ENCODE data around the gene SORCS3. TPM values are rescaled to one million over a fixed set of nuclear protein-coding genes. Genes with fewer than 3 reads are reported as not detected.

SORCS3 gene
- total RNA-seq, 4 donors from 2014 or later = not detected

DNA sequence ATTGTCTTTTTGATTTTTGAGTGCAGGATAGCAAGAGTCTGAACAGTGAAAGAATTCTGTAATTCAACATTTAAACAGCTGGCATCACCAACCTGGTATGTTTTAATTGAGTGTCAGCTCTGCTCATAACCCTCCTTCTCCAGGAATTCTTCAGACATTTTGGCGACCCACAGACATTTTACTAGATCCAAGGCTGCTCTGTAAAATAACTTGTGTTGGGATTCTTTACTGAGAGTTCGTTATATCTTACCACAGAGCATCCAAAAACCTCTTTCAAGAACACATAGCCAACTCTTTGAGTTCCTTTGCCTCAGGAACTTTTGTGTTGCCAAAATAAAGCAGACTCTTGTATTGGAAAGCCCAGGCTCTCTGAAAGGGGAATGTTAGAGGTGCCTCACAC is 27.7 kb upstream of the SORCS3 start:
- Histone ChIP-seq H3K36me3 (no peaks in the 10 kb centered on the region), H3K4me3 (no peak overlapping the region), H3K27ac (no peak overlapping the region), H3K9me3 (peaks cover 0 to 2% (median 0%) of the 10 kb centered on the region in 3 donors), H3K4me1 (no peaks in the 10 kb centered on the region), H3K27me3 (no peaks in the 10 kb centered on the region)
- no peak for TF ChIP-seq POLR2A (IDR thresholded peaks at IDR 0.05)
- TF ChIP-seq, protein P1, sequence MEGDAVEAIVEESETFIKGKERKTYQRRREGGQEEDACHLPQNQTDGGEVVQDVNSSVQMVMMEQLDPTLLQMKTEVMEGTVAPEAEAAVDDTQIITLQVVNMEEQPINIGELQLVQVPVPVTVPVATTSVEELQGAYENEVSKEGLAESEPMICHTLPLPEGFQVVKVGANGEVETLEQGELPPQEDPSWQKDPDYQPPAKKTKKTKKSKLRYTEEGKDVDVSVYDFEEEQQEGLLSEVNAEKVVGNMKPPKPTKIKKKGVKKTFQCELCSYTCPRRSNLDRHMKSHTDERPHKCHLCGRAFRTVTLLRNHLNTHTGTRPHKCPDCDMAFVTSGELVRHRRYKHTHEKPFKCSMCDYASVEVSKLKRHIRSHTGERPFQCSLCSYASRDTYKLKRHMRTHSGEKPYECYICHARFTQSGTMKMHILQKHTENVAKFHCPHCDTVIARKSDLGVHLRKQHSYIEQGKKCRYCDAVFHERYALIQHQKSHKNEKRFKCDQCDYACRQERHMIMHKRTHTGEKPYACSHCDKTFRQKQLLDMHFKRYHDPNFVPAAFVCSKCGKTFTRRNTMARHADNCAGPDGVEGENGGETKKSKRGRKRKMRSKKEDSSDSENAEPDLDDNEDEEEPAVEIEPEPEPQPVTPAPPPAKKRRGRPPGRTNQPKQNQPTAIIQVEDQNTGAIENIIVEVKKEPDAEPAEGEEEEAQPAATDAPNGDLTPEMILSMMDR (IDR thresholded peaks at IDR 0.05) = no peak
- intact Hi-C loops (cut with DNase I) = no loop called here
- DNase-seq = no peak
- 58 to 66% methylated on average over 2 of the region's 2 CpGs for WGBS, 2 donors

DNA sequence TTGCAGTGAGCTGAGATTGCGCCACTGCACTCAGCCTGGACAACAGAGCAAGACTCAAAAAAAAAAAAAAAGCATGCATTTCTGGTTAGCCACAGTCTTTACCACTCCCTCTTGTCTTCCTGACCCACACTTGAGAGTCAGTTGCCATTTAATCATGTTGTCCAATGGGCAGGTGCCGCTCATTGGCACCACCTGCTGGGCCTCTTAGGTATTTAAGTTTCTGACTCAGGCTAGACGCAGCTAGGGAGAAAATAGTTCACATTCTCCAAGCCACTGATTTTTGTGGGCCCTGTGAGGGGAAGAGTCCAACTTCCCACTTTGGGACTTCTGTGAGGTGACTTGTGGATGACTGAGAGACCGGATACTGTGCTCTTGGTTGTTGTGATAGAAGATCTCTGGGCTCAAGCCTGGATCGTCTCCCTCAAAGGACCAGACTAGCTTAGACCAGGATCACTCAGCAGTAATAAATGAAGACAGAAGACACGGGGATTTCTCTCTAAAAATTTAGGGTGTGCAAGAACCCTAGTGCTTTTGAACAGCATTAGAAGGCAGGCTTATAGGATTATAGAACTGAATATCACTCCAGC is 26.8 kb upstream of the SORCS3 start:
- Histone ChIP-seq H3K27me3 (no peaks in the 10 kb centered on the region), H3K4me3 (no peak overlapping the region), H3K4me1 (no peaks in the 10 kb centered on the region), H3K36me3 (no peaks in the 10 kb centered on the region), H3K9me3 (no peaks in the 10 kb centered on the region), H3K27ac (no peak overlapping the region)
- DNase-seq = no peak
- no peak for TF ChIP-seq POLR2A (IDR thresholded peaks at IDR 0.05)
- TF ChIP-seq, protein P1 (IDR thresholded peaks at IDR 0.05) = peak in 3 of 6 experiments; percentile 14 to 50 (median 19)
- 54 to 80% methylated on average over 5 of the region's 6 CpGs for WGBS, 2 donors
- intact Hi-C loops (cut with DNase I) = no loop called here

- WGBS, 2 donors = 89 to 100% methylated on average over 2 of the region's 2 CpGs
- TF ChIP-seq, protein P1 (IDR thresholded peaks at IDR 0.05) = no peak
- no peak for TF ChIP-seq POLR2A (IDR thresholded peaks at IDR 0.05)
- intact Hi-C loops (cut with DNase I) = no loop called here
These were observed 26.0 kb upstream of the SORCS3 start for GRCh38 chr10:104615136-104615535.

GRCh38 chr10:104617831-104618230 is 23.3 kb upstream of the SORCS3 start:
- no peaks in the 10 kb centered on the region for H3K36me3 ChIP-seq
- H3K4me1 ChIP-seq = no peaks in the 10 kb centered on the region
- intact Hi-C loops (cut with DNase I) = no loop called here
- WGBS, 2 donors = 57 to 74% methylated on average over 2 of the region's 2 CpGs
- H3K27me3 ChIP-seq = peaks cover 0 to 11% (median 0%) of the 10 kb centered on the region in 4 donors
- DNase-seq = no peak
- no peak overlapping the region for H3K27ac ChIP-seq
- no peak for TF ChIP-seq POLR2A (IDR thresholded peaks at IDR 0.05)
- TF ChIP-seq, protein P1 (IDR thresholded peaks at IDR 0.05) = no peak
- H3K4me3 ChIP-seq = no peak overlapping the region
- no peaks in the 10 kb centered on the region for H3K9me3 ChIP-seq

More at GRCh38 chr10:104615136-104615535, 26.0 kb upstream of the SORCS3 start:
- no peak for DNase-seq
- H3K27me3 ChIP-seq = no peaks in the 10 kb centered on the region
- H3K4me3 ChIP-seq = no peak overlapping the region
- H3K27ac ChIP-seq = no peak overlapping the region
- no peaks in the 10 kb centered on the region for H3K9me3 ChIP-seq
- H3K36me3 ChIP-seq = no peaks in the 10 kb centered on the region
- H3K4me1 ChIP-seq = no peaks in the 10 kb centered on the region

DNA sequence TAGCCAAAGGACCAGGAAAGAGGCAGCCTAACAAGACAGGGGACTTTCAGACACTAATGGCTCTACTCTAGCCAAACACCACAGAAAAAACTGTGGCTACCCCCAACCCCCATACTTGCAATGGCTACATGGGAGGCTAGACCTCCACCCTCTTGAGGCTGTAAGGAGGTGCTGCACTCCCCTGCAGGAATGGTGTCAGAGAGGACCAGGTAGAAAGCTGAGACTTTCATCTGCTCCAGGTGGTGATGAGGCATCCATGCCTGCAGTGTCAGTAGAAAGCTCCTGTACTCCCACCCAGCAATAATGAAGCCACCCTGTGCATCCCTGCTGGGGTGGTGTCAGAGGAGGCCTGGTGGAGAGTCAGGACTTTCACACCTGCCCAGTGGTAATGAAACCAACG is 18.9 kb upstream of the SORCS3 start:
- Histone ChIP-seq H3K4me1 (no peaks in the 10 kb centered on the region), H3K9me3 (no peaks in the 10 kb centered on the region), H3K27ac (no peak overlapping the region), H3K4me3 (no peak overlapping the region), H3K27me3 (peaks cover 0 to 17% (median 0%) of the 10 kb centered on the region in 4 donors), H3K36me3 (no peaks in the 10 kb centered on the region)
- intact Hi-C loops (cut with DNase I) = no loop called here
- no peak for DNase-seq
- 100% methylated on average over 1 of the region's 1 CpG; no CpG with 5 or more reads in 1 of the 2 donors for WGBS, 2 donors
- TF ChIP-seq, protein P1 (IDR thresholded peaks at IDR 0.05) = no peak
- TF ChIP-seq POLR2A (IDR thresholded peaks at IDR 0.05) = no peak

All from esophagus squamous epithelium (tissue), 5 donors.